ENCODE measurements around the gene LGALS3BP.

- TF ChIP-seq ZNF121 (CRISPR knock-in tag; IDR thresholded peaks at IDR 0.05): no peak
- no peak for TF ChIP-seq NFYB (CRISPR knock-in tag; conservative IDR thresholded peaks at IDR 0.05; ENCODE audit: low read depth)
- TF ChIP-seq, protein P1, sequence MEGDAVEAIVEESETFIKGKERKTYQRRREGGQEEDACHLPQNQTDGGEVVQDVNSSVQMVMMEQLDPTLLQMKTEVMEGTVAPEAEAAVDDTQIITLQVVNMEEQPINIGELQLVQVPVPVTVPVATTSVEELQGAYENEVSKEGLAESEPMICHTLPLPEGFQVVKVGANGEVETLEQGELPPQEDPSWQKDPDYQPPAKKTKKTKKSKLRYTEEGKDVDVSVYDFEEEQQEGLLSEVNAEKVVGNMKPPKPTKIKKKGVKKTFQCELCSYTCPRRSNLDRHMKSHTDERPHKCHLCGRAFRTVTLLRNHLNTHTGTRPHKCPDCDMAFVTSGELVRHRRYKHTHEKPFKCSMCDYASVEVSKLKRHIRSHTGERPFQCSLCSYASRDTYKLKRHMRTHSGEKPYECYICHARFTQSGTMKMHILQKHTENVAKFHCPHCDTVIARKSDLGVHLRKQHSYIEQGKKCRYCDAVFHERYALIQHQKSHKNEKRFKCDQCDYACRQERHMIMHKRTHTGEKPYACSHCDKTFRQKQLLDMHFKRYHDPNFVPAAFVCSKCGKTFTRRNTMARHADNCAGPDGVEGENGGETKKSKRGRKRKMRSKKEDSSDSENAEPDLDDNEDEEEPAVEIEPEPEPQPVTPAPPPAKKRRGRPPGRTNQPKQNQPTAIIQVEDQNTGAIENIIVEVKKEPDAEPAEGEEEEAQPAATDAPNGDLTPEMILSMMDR (IDR thresholded peaks at IDR 0.05): no peak
- TF ChIP-seq ATF1 (CRISPR knock-in tag; IDR thresholded peaks at IDR 0.05): no peak
- no peak for TF ChIP-seq NR2C2 (CRISPR knock-in tag; IDR thresholded peaks at IDR 0.05)
- no peak for TF ChIP-seq IRF2 (CRISPR knock-in tag; IDR thresholded peaks at IDR 0.05; ENCODE audit: borderline replicate concordance, low read depth)
- TF ChIP-seq MLX (CRISPR knock-in tag; IDR thresholded peaks at IDR 0.05): no peak
- TF ChIP-seq ZNF219 (CRISPR knock-in tag; IDR thresholded peaks at IDR 0.05; ENCODE audit: borderline replicate concordance): no peak
- TF ChIP-seq, protein P2, sequence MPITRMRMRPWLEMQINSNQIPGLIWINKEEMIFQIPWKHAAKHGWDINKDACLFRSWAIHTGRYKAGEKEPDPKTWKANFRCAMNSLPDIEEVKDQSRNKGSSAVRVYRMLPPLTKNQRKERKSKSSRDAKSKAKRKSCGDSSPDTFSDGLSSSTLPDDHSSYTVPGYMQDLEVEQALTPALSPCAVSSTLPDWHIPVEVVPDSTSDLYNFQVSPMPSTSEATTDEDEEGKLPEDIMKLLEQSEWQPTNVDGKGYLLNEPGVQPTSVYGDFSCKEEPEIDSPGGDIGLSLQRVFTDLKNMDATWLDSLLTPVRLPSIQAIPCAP (CRISPR knock-in tag; IDR thresholded peaks at IDR 0.05): no peak
- no peak for TF ChIP-seq ZNF416 (CRISPR knock-in tag; IDR thresholded peaks at IDR 0.05)
- TF ChIP-seq ETV6 (CRISPR knock-in tag; IDR thresholded peaks at IDR 0.05): no peak
- no peak for TF ChIP-seq TEAD4 (CRISPR knock-in tag; IDR thresholded peaks at IDR 0.05)
- TF ChIP-seq, protein P3, sequence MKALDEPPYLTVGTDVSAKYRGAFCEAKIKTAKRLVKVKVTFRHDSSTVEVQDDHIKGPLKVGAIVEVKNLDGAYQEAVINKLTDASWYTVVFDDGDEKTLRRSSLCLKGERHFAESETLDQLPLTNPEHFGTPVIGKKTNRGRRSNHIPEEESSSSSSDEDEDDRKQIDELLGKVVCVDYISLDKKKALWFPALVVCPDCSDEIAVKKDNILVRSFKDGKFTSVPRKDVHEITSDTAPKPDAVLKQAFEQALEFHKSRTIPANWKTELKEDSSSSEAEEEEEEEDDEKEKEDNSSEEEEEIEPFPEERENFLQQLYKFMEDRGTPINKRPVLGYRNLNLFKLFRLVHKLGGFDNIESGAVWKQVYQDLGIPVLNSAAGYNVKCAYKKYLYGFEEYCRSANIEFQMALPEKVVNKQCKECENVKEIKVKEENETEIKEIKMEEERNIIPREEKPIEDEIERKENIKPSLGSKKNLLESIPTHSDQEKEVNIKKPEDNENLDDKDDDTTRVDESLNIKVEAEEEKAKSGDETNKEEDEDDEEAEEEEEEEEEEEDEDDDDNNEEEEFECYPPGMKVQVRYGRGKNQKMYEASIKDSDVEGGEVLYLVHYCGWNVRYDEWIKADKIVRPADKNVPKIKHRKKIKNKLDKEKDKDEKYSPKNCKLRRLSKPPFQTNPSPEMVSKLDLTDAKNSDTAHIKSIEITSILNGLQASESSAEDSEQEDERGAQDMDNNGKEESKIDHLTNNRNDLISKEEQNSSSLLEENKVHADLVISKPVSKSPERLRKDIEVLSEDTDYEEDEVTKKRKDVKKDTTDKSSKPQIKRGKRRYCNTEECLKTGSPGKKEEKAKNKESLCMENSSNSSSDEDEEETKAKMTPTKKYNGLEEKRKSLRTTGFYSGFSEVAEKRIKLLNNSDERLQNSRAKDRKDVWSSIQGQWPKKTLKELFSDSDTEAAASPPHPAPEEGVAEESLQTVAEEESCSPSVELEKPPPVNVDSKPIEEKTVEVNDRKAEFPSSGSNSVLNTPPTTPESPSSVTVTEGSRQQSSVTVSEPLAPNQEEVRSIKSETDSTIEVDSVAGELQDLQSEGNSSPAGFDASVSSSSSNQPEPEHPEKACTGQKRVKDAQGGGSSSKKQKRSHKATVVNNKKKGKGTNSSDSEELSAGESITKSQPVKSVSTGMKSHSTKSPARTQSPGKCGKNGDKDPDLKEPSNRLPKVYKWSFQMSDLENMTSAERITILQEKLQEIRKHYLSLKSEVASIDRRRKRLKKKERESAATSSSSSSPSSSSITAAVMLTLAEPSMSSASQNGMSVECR (CRISPR knock-in tag; IDR thresholded peaks at IDR 0.05; ENCODE audit: borderline replicate concordance): no peak
- TF ChIP-seq, protein P4, sequence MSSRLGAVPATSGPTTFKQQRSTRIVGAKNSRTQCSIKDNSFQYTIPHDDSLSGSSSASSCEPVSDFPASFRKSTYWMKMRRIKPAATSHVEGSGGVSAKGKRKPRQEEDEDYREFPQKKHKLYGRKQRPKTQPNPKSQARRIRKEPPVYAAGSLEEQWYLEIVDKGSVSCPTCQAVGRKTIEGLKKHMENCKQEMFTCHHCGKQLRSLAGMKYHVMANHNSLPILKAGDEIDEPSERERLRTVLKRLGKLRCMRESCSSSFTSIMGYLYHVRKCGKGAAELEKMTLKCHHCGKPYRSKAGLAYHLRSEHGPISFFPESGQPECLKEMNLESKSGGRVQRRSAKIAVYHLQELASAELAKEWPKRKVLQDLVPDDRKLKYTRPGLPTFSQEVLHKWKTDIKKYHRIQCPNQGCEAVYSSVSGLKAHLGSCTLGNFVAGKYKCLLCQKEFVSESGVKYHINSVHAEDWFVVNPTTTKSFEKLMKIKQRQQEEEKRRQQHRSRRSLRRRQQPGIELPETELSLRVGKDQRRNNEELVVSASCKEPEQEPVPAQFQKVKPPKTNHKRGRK (CRISPR knock-in tag; IDR thresholded peaks at IDR 0.05; ENCODE audit: borderline replicate concordance): no peak
These were observed 10.8 kb upstream of the LGALS3BP start for GRCh38 chr17:78990349-78991016.

Measured in WTC11 (cell line).